ENCODE data around the gene ATP6V1F.
A peak's percentile ranks its signal among the peaks of the same experiment; 100 is the strongest.

Gene ATP6V1F

DNA sequence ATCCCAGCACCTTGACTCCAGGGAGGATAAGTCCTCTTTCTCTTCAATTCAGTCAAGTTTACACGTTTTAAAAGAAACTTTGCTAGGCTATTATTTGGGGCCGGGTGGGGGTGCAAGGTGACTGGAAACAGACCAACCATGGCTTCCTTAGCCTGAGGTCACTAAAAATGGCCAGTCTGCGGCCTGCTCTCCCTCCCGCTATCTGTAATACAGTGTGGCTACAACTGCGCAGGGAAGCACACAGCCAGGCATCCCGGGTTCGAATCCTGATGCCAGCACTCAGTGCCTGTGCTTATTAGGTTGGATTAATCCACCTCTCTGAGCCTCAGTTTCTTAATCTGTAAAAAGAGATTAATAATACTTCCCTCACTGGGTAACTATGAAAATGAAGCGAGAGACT is 19.5 kb downstream of the ATP6V1F start:
- FAIRE-seq (no peak), DNase-seq (ENCODE audit: insufficient read length) (no peak)
- TF ChIP-seq TAF1 (IDR thresholded peaks at IDR 0.05; ENCODE audit: borderline replicate concordance, low read depth, low read length) (no peak), POLR2AphosphoS5 (IDR thresholded peaks at IDR 0.05; ENCODE audit: low read depth, low read length) (no peak), POLR2A (IDR thresholded peaks at IDR 0.05; ENCODE audit: low read depth, low read length) (no peak)

- 0 out of 2 replicates have a peak, but pooled peaks have one; percentile 16 for TF ChIP-seq TAF1 (IDR thresholded peaks at IDR 0.05; ENCODE audit: borderline replicate concordance, low read depth, low read length)
- peak; percentile 71 for TF ChIP-seq POLR2A (IDR thresholded peaks at IDR 0.05; ENCODE audit: low read depth, low read length)
- TF ChIP-seq POLR2AphosphoS5 (IDR thresholded peaks at IDR 0.05; ENCODE audit: low read depth, low read length), result 0 out of 2 replicates have a peak, but pooled peaks have one; percentile 34
- DNase-seq (ENCODE audit: insufficient read length) (peak; percentile 98), FAIRE-seq (peak; percentile 89)
These were observed 21.2 kb downstream of the ATP6V1F start for GRCh38 chr7:128883622-128884448.

DNA sequence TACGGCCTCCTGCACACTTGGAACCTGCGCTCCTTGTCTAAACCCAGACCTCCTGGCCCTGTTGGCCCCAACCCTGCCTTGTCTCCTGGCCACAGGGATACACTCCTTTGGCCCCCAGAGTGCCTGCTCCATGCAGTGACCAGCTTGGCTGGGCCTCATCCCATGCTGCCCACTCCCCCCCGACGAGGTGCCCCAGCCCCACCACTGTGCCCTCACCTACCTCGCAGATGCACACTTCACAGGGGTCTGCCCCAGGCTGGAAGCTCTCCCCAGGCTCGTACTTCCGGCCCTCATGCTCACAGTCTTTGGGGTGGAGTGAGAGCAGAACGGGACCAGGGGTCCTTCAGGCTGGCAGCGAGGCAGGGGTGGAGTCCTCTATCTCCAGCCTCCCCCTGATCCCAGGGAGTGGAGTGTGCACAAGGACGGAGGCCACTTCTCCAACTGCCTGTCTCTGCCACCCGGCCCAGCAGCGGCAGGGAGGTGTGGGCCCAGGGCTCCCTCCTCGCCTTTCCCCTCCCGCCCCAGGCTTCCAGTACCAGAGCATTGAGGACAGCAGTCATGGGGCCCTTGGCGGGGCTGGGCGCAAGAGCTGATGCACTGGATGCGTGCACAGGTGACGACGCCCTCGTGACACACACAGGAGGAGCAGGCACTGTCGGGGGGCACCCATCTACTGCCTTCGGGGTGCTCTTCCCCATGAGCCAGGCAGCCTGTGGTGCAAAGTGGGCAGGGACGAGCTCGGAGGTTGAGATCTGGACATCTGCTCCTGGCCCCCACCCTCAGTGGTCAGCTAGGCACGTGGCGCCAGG is 22.1 kb downstream of the ATP6V1F start:
- TF ChIP-seq TAF1 (IDR thresholded peaks at IDR 0.05; ENCODE audit: borderline replicate concordance, low read depth, low read length), result no peak
- TF ChIP-seq POLR2A (IDR thresholded peaks at IDR 0.05; ENCODE audit: low read depth, low read length), result no peak
- no peak for TF ChIP-seq POLR2AphosphoS5 (IDR thresholded peaks at IDR 0.05; ENCODE audit: low read depth, low read length)

DNA sequence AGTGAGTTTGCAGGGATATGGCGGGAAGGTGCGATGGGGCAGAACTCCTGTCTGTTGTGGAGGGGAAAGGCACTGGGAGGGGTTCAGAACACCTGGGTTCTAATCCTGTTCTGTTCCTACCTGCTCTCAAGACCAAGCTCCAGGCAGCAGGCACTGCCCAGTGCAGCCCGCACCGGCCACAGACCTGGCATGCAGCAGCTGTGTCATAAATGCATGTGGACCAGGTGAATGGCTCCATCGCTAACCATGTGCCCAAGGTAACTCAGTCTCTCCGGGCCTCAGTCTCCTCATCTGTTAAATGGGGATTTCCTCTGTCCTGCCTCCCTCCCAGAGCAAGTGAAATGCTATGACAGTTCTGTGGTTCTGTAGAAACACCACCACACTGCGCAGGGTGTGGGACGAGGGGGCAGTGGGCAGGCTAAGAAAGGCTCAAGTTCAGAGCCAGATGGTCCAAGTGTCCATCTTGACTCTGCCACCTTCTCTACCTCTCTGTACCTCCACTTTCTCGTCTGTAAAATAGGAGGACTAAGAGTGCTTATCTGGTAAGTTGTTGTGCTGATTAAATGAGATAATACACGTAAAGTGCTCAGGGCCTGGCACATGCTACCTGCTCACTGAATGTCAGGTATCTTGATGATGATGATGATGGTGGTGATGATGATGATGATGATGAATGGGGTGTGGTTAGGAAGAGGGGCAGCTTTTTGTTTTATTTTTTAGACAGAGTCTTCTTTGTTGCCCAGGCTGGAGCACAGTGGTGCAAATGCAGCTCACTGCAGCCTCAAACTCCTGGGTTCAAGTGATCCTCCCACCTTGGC is 22.9 kb downstream of the ATP6V1F start:
- FAIRE-seq (no peak), DNase-seq (ENCODE audit: insufficient read length) (no peak)
- TF ChIP-seq TAF1 (IDR thresholded peaks at IDR 0.05; ENCODE audit: borderline replicate concordance, low read depth, low read length), result no peak
- no peak for TF ChIP-seq POLR2AphosphoS5 (IDR thresholded peaks at IDR 0.05; ENCODE audit: low read depth, low read length)
- TF ChIP-seq POLR2A (IDR thresholded peaks at IDR 0.05; ENCODE audit: low read depth, low read length), result no peak

More for the DNA sequence above, 22.1 kb downstream of the ATP6V1F start:
- no peak for DNase-seq (ENCODE audit: insufficient read length)
- no peak for FAIRE-seq

- TF ChIP-seq TAF1 (IDR thresholded peaks at IDR 0.05; ENCODE audit: borderline replicate concordance, low read depth, low read length), result no peak
- TF ChIP-seq POLR2A (IDR thresholded peaks at IDR 0.05; ENCODE audit: low read depth, low read length), result no peak
- TF ChIP-seq POLR2AphosphoS5 (IDR thresholded peaks at IDR 0.05; ENCODE audit: low read depth, low read length), result no peak
- no peak for FAIRE-seq
These were observed 23.9 kb downstream of the ATP6V1F start for GRCh38 chr7:128886391-128887168.

DNA sequence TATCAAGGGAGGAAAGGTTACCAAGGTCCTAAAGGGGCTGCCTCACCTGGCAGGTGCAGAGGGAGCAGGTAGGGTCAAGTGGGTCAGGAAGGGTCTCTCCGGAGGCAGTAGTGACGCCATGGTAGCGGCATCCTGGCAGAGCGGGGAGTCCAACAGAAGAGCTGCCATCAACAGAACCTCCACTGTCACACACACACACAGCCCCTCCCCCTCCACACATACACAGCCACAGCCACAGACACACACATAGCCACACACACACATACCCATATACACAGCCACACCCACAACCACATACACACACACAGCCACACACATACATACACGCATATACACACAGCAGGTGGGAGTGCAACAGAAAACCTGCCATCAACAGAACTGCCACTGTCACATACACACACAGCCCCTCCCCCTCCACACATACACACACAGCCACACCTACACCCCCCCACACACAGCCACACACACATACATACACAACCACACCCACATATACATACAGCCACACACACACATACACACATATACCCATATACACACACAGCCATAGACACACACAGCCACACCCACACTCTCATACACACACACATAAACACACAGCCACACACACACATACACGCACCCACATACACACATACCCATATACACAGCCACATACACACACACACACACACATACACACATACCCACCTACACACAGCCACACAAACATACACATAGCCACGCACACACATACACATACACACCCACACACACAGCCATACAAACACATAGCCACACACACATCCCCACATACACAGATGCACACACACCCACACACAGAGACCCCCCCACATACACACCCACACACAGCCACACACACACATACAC is 24.7 kb downstream of the ATP6V1F start:
- TF ChIP-seq POLR2A (IDR thresholded peaks at IDR 0.05; ENCODE audit: low read depth, low read length), result no peak
- TF ChIP-seq POLR2AphosphoS5 (IDR thresholded peaks at IDR 0.05; ENCODE audit: low read depth, low read length), result no peak
- no peak for TF ChIP-seq TAF1 (IDR thresholded peaks at IDR 0.05; ENCODE audit: borderline replicate concordance, low read depth, low read length)
- DNase-seq (ENCODE audit: insufficient read length) (no peak), FAIRE-seq (peak; percentile 9)

More at GRCh38 chr7:128886391-128887168, 23.9 kb downstream of the ATP6V1F start:
- DNase-seq (ENCODE audit: insufficient read length), result no peak

GRCh38 chr7:128888039-128888755 is 25.5 kb downstream of the ATP6V1F start:
- TF ChIP-seq POLR2AphosphoS5 (IDR thresholded peaks at IDR 0.05; ENCODE audit: low read depth, low read length) (no peak), TAF1 (IDR thresholded peaks at IDR 0.05; ENCODE audit: borderline replicate concordance, low read depth, low read length) (no peak), POLR2A (IDR thresholded peaks at IDR 0.05; ENCODE audit: low read depth, low read length) (no peak)
- FAIRE-seq, result no peak
- DNase-seq (ENCODE audit: insufficient read length), result no peak

GRCh38 chr7:128888756-128889095 is 26.1 kb downstream of the ATP6V1F start:
- no peak for DNase-seq (ENCODE audit: insufficient read length)
- no peak for FAIRE-seq
- TF ChIP-seq POLR2A (IDR thresholded peaks at IDR 0.05; ENCODE audit: low read depth, low read length) (no peak), TAF1 (IDR thresholded peaks at IDR 0.05; ENCODE audit: borderline replicate concordance, low read depth, low read length) (no peak), POLR2AphosphoS5 (IDR thresholded peaks at IDR 0.05; ENCODE audit: low read depth, low read length) (no peak)

- FAIRE-seq (no peak), DNase-seq (ENCODE audit: insufficient read length) (no peak)
- TF ChIP-seq POLR2AphosphoS5 (IDR thresholded peaks at IDR 0.05; ENCODE audit: low read depth, low read length) (no peak), TAF1 (IDR thresholded peaks at IDR 0.05; ENCODE audit: borderline replicate concordance, low read depth, low read length) (no peak), POLR2A (IDR thresholded peaks at IDR 0.05; ENCODE audit: low read depth, low read length) (no peak)
These were observed 26.5 kb downstream of the ATP6V1F start for GRCh38 chr7:128889121-128889520.

All from GM12892 (cell line).